ENCODE measurements around the gene FLAD1.

The FLAD1 gene

DNA sequence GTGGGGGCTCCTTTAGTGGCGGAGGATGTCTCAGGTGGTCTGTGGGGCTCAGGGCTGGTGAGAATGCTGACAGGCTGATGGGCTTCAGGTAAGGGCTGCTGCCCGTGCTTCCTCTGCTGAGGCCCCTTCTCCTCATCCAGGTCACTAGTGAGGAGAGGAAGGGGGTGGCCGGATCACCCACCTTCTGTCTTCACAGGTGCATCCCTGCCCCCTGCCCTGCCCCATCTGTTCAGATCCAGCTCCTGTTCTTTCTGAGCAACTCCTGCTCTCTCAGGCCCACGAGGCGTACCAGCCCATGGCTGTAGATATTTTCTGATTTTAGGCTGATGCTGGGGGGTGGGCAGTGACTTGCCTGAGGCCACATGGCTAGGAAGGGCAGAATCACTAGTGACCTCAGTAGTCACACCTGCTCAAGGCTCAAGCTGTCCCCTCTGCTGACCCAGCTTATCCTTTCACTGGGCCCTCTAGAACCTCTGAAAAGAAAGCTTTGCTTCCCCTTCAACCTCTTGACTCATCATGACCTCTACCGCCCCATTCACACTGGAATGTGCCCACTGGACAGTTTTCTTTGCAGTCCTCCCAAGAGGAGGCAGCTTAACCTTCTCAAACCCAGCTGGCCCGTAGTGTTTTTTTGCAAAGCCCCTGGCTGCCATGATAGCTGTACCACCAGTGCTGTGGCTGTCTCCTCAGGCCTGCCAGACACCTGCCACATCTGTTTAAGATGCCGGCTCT lies 35.6 kb downstream of the FLAD1 start:
- DNase-seq = no peak

GRCh38 chr1:155019377-155020245 lies 36.5 kb downstream of the FLAD1 start:
- DNase-seq = no peak

DNA sequence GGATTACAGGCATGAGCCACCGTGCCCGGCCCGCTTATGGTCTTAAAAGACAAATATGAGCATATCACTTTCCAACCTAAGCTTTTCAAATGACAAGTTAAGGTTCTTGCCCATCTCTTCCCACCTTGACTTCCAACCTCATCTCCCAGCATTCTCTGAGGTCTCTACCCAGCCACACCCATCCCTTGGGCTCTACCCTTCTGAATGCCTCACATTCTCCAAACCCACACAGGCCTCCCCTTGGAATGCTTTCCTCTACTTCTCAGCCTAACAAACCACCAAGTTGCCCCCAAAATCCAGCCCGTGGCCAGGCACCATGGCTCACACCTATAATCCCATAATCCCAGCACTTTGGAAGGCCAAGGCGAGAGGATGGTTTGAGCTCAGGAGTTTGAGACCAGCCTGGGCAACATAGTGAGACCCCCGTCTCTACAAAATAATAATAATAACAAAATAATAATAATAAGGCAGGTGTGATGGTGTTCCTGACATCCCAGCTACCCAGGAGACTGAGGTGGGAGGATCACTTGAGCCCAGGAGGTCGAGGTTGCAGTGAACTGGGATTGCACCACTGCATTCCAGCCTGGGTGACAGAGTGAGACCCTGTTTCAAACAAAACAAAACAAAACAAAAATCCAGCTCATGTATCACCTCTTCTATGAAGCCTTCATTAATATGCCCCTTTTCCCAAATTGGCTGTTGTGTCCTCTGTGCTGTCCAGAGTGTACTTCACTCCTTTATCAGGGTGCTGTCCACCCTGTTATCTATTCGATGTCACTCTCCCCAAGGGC lies 39.2 kb downstream of the FLAD1 start:
- no peak for DNase-seq

DNA sequence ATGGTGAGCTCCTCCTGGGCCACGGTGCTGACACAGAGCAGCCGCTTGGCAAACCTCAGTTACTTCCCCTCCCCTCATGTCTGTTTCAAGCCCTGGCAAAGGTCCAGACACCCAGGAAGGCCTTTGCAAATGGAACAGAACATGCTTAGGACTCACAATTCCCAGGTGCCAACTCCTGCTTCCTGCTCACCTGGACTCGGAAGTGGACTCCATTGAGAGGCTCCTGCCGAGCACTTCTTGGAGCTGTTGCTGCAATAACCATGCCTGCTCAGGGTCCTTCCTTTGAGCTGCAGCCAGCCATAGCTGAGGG lies 39.7 kb downstream of the FLAD1 start:
- DNase-seq = no peak

DNA sequence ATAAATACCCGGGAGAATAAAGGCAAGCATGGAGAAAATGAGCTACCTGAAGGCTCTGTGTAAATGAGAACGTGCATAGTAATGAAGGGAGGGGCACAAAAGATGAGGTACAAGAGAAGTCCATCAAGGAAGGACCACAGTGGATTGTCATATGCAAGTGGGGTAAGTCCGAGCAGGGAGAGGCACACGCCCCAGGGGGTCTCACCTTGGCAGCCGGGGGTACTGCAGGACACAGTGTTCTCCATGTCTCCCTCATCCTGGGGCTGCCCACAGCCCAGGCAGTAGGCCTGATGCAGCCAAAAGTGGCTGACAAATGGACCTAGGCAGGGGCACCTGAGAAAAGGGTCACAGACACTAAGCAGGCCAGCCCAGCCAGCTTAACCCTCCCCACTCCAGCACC lies 40.5 kb downstream of the FLAD1 start:
- no peak for DNase-seq

DNA sequence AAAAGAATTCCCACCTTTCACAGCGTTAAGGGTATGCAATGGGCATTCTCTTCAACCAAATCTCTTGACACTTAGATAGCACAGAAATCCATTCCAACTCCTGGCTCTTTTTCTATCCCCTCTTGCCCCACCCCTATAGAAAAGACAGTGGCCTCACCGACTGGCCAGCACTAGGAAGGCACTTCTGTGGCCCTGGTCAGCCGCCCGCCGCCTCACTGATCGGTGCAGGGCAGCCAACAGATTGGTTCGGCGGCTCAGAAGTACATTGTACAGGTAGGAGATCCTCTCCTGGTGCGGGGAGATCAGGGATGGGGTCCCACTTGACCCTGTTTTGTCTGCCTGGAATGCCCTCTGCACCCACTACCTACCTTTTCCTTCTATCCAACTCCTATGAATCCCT lies 41.2 kb downstream of the FLAD1 start:
- DNase-seq = no peak

DNA sequence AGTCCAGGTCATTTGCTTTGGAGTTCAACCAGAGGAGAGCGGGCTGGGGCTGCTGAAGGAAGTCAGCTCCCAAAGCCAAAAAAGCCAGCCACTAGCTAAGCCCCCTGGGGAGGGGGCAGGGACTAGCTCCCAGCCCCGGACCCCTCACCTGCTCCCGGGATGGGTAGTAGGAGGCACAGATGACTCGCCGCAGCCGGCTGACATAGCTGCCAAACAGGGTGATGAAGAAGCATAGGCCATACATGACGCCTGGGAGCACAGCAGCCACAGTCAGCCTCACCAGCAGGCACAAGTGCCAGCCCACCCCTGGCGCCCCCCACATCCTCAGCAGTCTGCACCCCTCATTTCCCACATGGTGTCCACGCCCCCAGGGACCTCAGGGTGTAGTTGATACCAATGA lies 43.0 kb downstream of the FLAD1 start:
- DNase-seq = no peak

DNA sequence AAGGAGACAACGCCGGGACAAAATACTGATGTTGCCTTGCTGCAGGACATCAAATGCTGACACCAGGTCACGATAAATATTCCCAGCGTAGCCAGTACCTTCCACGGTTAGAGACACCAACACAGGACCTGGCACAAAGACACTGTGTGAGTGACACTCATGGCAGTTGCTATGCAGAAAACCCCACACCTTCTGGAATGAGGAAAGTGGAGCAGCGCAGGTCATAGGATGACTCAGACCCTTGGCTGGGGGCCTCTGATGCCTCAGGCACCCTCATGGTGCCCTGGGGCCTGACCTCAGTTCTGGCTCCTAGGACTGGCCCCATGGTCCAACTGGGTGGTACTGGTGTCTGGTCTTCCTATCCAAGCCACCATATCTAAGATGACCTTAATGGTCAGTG lies 43.4 kb downstream of the FLAD1 start:
- DNase-seq = no peak

DNA sequence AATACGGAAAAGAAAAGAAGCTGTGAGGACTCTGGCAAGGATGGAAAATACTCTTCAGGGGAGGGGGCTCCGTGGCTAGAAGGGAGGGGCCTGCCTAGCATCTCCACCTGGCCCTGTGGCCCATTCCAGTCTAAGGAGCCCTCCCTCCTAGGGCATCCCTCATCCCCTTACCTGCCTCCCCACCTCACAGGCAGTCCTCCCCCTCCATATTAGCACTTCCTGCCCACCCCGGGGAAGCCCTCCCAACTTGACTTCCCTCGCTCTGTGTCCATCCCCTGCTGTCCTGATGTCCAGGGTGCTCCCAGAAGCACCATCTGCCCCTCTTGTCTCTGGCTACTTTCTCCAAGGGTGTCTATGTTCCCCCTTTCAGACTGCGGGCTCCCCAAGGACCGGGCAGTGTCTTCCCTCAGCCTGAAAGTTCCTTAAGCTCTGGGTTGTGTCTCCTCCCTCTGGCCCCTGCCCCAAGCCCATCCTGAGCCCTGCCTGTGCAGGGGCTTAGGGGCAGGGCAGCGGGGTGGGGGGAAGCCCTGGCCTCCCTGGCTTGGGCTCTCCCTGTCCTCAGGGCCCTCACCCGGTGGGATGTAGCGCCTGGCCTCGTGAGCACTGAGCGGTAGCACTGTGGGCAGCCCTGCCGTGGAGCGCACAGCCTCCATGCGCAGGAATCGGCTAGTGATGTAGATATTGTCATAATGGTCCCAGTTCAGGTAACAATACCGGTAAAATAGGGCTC lies 46.5 kb downstream of the FLAD1 start:
- no peak for DNase-seq

GRCh38 chr1:155030243-155030795 lies 47.2 kb downstream of the FLAD1 start:
- no peak for DNase-seq

GRCh38 chr1:155030899-155031298 lies 47.8 kb downstream of the FLAD1 start:
- DNase-seq = no peak

DNA sequence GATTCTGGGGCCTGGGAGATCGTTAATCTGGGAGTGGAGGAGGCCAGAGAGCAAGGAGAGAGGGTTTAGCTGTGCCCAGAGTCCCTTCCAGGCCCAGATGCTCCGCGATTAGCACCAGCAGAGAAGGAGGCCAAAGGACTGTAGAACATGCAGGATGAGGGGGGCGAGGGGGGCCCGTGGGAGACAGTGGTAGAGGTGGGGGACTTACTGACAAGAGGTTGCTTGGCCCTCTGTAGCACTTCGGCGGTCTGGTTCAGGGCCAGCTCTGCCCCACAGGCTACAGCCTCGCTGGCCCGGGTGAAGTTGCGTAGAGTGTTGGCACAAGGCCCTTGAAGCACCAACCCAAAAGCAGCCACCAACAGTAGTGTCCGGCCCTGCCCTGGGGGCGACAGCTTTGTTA lies 49.7 kb downstream of the FLAD1 start:
- no peak for DNase-seq

DNA sequence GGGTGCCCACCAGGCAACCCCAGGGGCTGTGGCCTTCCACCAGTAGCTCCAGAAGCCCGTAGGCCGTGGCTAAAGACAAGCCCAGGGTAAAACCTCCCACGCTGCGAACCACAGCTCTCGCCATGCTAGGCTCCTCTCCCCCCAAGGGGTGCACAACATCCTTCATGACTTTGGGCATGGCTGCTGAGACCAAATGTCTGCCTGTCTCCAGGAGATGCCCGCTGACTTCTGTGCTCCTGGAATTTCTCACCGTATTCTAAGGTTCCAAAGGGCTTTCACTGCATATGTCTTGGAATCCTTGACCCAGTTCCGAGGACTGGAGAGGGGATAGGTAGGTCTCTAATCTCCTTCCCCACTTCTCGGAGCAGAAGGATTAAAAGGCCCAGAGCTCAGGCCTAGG lies 50.4 kb downstream of the FLAD1 start, which contains the start of the genes DCST1 and DCST2:
DCST1 (plus strand) TSS at position 301 of the 400 bp plus-strand sequence. CDS start 213 bp downstream, outside the sequence.
DCST2 (minus strand) TSS at position 258 of the 400 bp plus-strand sequence; CDS start at position 178, 80 bp downstream.
- DNase-seq = no peak

DNA sequence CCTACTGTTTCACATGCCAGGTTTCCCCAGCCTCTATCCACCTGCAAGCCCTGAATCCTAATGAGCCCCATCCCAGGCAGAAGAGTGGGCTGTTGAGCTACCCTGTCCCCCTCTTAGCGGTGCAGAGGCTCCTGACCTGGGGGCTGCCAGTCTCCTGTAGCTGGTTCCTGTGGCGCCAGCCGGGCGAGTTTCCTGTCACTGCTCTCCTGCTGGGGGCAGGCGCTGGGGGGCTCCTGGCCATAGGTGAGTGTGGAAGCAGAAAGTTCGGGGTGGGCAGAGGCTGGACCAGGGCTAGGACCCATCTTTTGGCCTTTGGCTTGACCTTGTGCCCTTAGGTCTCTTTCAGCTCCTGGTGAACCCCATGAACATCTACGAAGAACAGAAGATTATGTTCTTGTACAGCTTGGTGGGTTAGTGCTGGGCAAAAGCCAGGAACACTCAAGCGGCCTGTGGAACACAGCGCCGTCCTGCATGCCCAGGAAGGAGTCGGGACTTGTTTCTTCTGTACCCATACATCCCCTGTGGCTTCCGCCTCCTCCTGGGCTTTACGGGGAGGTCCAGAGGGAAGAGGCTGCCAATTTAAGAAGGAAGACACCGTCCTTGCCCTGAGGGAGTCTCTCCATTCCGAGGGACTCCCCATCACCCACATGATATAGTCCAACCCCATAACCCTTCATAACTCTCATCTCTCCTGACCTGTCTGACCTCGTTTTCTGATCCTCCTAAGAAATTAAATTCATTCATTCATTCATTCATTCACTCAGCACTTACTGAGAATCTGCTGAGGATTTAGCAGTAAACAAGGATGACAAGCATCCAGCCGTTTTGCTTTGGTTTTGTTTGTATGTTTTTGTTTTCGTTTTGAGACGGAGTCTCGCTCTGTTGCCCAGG lies 51.4 kb downstream of the FLAD1 start:
- no peak for DNase-seq

DNA sequence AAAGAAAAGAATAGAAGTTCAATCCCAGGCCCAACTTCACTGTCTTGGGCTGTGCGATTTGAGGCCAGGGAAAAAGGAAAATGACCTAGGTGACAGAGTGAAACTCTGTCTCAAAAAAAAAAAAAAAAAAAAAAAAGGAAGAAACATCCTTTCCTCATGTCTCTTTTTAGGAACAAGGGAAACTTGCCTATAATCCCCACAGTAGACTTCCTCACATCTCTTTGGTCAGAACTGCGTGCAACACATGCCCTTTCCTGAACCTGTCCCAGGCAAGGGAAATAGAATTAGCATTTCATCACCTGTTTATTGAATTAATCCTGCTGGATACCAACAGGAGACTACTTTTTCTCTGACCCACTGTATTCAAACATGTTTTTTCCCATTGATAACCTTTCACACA lies 52.8 kb downstream of the FLAD1 start:
- DNase-seq = no peak

DNA sequence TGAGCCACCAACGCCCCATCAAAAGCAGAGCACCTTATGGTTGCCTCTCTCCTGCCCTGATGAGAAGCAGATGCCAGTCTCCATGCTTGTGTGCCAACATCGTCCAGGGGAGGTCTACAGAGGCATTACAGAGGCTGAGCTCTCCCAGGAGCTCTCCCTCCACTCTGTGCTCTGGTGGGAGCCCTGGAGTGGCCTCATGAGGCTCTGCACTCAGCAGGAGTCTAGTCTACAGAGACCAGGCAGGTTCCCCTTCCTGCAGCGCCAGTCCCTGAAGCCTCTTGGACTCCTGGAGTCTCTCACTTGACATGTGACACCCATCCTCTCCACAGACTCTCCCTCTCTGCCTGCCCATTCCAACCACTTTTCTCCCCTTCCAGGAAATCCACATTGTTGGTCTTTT lies 53.9 kb downstream of the FLAD1 start:
- no peak for DNase-seq

- no peak for DNase-seq
These were observed 54.8 kb downstream of the FLAD1 start for GRCh38 chr1:155037851-155038441.

DNA sequence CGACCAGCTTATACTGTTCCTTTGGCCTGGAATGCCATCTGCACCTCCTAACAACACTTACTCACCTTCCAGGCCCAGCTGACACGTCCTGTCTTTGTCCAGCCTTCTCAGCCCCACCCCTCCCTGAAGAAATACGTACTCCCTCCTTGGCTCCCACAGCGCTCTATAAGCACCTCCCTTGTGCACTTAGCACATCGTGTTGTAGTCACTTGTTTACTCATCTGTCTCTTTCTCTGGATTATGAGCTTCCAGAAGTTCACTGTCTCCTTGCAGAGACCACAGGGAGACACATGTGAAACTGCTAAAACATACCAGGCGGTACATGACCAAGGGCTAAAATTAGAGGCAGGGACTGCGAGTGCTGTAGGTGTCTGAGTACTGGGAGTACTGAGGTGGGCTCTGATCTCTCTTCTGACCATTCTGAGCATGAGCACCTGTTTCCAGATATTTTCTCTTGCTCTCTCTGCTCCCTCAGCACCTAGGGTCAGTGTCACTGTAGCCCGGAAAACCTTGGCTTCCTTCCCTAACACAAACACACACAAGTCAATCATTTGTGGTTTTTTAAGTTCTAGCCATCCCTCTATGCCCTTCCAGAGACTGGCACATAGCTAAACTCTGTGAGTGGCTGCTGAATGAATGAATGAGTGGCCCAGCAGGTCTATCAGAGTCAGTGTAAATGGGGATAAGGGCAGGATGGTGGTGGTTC lies 55.6 kb downstream of the FLAD1 start:
- no peak for DNase-seq

DNA sequence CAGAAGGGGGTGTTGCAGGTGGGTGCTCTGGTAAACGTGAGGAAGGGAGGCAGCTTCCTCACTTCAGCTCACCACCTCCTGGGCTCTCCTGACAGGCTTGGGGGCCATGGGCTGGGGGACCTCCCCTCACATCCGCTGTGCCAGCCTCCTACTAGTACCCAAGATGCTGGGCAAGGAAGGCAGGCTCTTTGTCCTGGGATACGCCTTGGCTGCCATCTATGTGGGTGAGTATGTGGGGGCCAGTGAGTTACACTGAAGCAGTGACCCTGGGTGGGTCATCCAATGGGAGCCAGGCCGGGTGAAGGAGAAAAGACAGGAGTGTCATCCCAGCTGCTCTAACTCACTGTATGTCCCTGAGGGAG lies 56.1 kb downstream of the FLAD1 start:
- no peak for DNase-seq

- DNase-seq = no peak
These were observed 57.4 kb downstream of the FLAD1 start for GRCh38 chr1:155040358-155041093.

Measured in CD4-positive, alpha-beta T cell treated with Interleukin-15 for 1 hour (primary cell).